Neural progenitor cell (in vitro differentiated cells): Measurements from ENCODE around the gene TMEM217.

ENCODE experiments used
- EZH2 ChIP-seq: fragments of 200-600 bp; sonication (generic); IDR thresholded peaks from 2 replicates; pipeline ENCODE4 v1.6.1; 2017; ENCODE audit warnings: antibody characterized with exemption, mild to moderate bottlenecking, moderate library complexity
- EZH2phosphoT487 ChIP-seq: fragments of 200-600 bp; sonication (generic); IDR thresholded peaks from 2 replicates; pipeline ENCODE4 v1.6.1; 2017; ENCODE audit warnings: antibody characterized with exemption
- TF ChIP-seq, protein P1 (sequence below): fragments of 200-600 bp; sonication (generic); IDR thresholded peaks from 2 replicates; pipeline ENCODE4 v1.5.1; 2017; ENCODE audit warnings: antibody characterized with exemption, mild to moderate bottlenecking

DNA sequence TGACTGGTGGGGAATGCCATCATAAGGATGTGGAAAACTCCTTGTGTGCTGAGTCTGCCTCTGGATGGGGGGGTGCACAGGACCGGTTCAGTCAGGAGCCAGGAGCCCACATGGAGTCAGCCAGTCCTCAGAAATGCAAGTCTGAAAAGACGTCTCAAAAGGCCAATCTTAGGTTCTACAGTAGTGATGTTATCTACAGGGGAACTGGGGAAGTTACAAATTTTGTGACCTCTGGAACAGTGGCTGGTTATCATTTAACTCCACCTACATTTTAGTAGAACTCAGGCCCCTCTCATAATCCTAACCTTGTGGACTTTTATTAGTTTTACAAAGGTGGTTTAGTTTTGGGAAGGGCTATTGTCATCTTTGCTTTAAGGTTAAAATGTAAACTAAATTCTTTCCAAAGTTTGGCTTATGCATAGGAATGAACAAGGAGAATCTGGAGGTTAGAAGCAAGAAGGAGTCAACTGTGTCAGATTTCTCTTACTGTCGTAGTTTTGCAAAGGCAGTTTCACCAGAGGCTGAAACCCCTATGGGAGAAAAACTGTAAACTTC, 14.1 kb downstream of the TMEM217 start:
- TF ChIP-seq EZH2 (no peak), EZH2phosphoT487 (no peak)
- TF ChIP-seq, protein P1, sequence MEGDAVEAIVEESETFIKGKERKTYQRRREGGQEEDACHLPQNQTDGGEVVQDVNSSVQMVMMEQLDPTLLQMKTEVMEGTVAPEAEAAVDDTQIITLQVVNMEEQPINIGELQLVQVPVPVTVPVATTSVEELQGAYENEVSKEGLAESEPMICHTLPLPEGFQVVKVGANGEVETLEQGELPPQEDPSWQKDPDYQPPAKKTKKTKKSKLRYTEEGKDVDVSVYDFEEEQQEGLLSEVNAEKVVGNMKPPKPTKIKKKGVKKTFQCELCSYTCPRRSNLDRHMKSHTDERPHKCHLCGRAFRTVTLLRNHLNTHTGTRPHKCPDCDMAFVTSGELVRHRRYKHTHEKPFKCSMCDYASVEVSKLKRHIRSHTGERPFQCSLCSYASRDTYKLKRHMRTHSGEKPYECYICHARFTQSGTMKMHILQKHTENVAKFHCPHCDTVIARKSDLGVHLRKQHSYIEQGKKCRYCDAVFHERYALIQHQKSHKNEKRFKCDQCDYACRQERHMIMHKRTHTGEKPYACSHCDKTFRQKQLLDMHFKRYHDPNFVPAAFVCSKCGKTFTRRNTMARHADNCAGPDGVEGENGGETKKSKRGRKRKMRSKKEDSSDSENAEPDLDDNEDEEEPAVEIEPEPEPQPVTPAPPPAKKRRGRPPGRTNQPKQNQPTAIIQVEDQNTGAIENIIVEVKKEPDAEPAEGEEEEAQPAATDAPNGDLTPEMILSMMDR = no peak
